ENCODE measurements around the gene UNC13D.
"Not testable (repeated sequence)": the region's sequence is repeated elsewhere in the genome, so short reads cannot be mapped to it uniquely, and the experiment has no call there.

Gene UNC13D

DNA sequence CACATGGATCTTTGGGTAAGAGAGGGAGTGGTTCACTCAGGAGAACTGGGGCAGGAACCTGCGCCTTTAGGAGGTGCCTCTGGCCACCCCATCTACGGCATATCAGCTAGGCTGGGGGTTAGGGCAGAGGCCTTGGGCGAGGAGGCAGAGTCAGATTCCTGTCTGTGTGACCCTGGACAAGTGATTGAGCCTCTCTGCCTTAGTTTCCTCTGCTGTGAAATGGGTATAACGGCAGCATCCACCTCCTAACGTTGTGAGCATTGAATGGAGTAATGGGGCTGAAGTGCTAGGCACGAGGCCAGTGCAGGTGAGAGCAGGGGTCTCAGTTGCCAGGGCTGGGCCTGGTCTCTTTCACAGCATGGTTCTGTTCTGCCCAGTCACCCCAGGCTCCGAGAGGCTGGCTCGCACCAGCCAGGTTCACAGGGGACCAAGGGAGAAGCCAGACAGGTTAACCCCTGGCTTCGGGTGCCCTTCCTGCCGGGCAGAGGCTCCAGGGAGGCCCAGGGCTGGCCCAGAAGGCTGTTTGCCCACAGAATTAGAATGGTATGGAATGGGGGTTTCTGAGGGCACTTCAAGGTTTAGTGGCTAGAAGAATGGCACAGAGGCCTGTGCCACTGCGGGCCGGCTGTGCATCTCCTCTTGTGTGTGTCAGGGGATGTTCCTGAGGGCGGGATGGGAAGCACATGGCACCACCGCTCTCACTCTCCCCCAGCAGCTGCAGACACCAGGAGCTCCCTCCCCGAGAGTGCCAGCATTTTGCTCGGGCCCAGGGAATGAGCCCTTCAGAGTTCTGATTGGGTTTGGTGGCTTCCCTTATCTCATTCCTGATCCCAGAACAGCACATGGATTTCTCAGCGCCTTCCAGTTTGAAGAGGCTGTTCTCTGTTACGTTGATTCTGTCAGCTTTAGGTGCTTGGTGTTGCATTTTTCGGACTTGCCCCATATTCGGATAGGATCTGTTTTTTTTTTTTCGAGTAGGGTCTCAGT lies 23.8 kb downstream of the UNC13D start:
- DNase-seq (ENCODE audit: low spot score): no peak

DNA sequence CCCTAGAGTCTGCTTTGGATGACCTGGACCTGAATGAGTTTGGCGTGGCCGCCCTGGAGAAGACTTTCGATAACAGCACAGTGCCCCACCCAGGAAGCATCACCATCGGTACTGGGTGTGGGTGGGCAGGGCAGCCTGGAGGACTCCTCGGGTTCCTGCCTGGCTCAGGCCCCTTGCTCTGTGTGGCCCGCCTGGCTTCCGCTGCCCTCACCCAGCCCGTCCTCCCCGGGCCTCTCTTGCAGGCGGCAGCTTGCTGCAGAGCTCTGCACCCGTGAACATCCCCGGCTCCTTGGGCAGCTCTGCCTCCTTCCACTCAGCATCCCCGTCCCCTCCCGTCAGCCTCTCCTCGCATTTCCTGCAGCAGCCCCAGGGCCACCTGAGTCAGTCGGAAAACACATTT lies 24.5 kb downstream of the UNC13D start:
- DNase-seq (ENCODE audit: low spot score): no peak

DNA sequence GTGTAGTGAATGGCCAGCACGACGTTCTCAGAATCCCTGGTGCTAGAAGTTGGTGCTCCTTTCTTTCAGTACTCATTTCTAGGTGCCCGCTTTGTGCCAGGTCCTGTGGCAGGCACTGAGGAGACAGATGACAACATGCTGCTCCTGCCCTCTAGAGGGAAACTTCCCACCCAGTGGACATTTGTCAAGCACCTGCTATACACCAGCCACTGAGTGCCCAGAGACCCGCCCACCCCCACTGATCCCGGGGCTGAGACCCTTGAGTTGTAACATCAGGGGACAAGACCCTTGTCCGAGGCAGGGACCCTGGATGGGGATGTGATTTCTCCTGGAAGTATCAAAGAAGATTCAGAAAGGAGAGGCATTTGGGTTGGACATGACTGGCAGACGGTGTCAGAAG lies 25.1 kb downstream of the UNC13D start:
- peak; percentile 21 for DNase-seq (ENCODE audit: low spot score)

GRCh38 chr17:75818326-75818885 lies 25.8 kb downstream of the UNC13D start:
- DNase-seq (ENCODE audit: low spot score): no peak

- no peak for DNase-seq (ENCODE audit: low spot score)
Measured at GRCh38 chr17:75817571-75817970, 26.6 kb downstream of the UNC13D start.

GRCh38 chr17:75816693-75817092 lies 27.5 kb downstream of the UNC13D start:
- no peak for DNase-seq (ENCODE audit: low spot score)

- DNase-seq (ENCODE audit: low spot score): no peak
Measured at GRCh38 chr17:75815399-75815798, 28.8 kb downstream of the UNC13D start.

- no peak for DNase-seq (ENCODE audit: low spot score)
Measured at GRCh38 chr17:75814900-75815373, 29.3 kb downstream of the UNC13D start.

DNA sequence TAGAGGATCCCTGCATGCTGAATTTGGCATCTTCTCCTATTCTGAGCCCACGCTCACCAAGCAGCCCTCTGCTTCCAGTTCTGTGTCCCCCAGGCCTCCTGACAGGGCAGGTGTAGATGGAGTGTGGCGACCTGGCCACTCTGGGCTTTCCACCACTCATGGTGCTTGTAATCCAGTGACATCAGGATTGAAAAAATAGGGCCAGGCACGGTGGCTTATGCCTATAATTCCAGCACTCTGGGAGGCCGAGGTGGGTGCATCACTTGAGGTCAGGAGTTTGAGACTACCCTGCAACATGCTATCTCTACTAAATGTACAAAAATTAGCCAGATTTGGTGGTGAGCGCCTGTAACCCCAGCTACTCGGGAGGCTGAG lies 30.2 kb downstream of the UNC13D start:
- no peak for DNase-seq (ENCODE audit: low spot score)

GRCh38 chr17:75813081-75814020 lies 30.9 kb downstream of the UNC13D start:
- no peak for DNase-seq (ENCODE audit: low spot score)

DNA sequence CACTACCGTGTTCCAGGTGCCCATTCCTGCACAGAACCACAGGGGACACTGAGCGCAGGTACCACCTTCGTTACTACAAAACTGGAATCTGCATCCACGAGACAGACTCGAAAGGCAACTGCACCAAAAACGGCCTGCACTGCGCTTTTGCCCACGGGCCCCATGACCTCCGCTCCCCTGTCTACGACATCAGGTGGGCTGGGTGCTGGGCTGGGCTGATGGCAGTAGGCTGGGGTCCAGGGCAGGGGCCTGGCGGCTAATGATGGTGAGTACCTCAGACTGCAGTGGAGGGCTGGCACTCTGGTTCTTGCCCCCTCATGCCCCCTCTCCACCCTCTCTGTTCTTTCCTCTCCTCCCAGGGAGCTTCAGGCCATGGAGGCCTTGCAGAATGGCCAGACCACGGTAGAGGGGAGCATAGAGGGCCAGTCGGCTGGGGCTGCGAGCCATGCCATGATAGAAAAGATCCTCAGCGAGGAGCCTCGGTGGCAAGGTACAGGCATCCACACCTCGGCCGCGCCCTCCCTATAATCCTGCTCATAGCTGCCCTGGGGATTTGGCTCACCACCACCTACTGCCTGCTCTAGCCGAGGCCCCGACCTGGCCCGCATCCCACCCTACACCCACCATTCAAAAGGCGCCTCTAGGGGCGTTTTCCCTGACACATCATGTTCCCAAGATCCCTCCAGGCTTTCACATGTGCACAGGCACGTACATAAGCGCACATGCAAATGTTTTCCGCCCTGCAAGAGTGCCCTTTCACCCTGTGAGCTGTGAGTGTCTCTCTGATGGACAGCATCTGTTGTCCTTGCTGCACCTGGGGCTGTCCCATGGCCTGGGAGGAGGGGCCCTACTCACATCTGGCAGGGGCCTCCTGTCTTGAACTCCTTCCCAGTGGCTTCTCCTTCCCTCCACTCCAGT lies 31.8 kb downstream of the UNC13D start:
- DNase-seq (ENCODE audit: low spot score): no peak

- no peak for DNase-seq (ENCODE audit: low spot score)
Measured at GRCh38 chr17:75811174-75811573, 33.0 kb downstream of the UNC13D start.

GRCh38 chr17:75810756-75811155 lies 33.4 kb downstream of the UNC13D start:
- not testable (repeated sequence) for DNase-seq (ENCODE audit: low spot score)

GRCh38 chr17:75810216-75810615 lies 34.0 kb downstream of the UNC13D start:
- DNase-seq (ENCODE audit: low spot score): no peak

GRCh38 chr17:75809631-75810111 lies 34.5 kb downstream of the UNC13D start:
- no peak for DNase-seq (ENCODE audit: low spot score)

- DNase-seq (ENCODE audit: low spot score): no peak
Measured at GRCh38 chr17:75808905-75809621, 35.1 kb downstream of the UNC13D start.

DNA sequence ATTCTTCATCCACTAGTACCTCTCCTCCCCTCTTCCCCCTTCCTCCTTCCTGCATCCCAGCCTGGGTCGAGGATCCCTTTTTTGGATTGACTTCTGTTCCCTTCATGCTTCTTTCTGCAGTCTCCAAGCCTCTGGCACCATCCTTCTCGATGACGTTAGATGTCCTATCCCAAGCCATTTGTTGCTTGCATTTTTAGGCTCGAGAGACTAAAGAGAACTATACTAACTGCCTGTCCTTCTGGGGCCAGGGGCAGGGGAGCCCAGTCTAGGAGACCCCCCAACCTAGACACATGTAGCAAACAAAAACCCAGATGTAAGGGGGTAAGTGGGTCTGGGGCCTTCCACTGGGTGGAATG lies 35.7 kb downstream of the UNC13D start:
- DNase-seq (ENCODE audit: low spot score): no peak

DNA sequence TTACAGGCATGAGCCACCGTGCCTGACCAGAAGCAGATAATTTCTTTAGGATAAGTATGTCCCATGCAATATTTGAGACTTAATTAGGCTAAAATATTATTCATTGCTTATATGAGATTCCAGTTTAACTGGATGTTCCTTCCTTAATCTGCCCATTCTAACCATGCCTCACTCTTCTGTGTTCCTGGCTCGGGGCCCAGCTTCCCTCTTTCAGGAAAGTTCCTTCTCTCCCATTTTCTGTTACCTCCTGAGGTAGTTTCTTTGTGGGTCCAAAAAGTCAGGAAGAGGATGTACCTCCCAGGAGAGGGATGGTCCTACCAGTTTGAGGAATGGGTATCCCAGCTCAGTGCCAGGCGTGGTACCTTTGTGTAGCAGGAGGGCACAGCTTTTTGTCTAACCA lies 36.3 kb downstream of the UNC13D start:
- DNase-seq (ENCODE audit: low spot score): no peak

DNA sequence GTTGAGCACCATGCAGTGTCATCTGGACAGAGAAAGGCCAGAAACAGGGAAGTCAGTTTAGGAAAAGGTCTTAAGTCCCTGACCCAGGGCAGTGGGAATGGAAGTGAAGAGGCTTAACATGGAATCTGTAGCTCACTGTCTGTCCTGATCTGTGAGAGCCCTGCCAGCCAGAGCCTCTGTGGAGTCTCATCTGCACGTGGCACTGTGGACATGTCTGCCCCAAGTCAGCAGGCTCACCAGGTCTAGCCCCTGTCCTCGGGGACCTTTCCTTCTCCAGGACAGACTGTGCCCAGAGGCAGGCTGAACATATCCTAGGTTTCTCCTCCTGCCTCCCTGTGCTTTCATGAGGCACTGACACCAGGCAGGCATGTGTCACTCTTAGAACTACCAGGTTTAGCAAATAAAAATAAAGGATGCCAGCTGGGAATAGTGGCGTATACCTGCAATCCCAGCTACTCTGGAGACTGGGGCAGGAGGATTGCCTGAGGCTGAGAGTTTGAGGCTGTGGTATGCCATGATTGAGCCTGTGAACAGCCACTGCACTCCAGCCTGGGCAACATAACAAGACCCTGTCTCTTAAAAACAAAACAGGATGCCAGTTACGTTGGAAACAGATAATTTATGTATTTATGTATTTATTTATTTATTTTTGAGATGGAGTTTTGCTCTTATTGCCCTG lies 37.2 kb downstream of the UNC13D start:
- no peak for DNase-seq (ENCODE audit: low spot score)

DNA sequence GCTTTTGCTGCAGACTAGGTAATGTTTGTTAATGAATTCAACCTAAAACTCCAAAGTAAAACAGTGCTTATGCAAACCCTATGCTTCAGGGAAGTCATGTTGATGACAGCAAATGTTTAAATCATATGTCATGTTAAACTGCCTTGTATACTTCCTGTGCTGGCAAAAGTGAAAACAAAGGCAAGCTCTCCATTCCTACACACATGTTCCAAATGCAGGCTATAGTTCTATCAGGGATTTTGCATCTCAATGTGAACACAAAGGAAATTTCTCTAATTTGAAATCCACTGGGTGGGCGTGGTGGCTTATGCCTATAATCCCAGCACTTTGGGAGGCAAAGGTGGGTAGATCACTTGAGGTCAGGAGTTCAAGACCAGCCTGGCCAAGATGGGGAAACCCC lies 40.3 kb downstream of the UNC13D start:
- DNase-seq (ENCODE audit: low spot score): no peak

Measured in hematopoietic multipotent progenitor cell treated with erythropoietin and hydrocortisone succinate and interleukin-3 and kit ligand, for 17 days (in vitro differentiated cells).